ENCODE data around the gene CHRNE.

The CHRNE gene

DNA sequence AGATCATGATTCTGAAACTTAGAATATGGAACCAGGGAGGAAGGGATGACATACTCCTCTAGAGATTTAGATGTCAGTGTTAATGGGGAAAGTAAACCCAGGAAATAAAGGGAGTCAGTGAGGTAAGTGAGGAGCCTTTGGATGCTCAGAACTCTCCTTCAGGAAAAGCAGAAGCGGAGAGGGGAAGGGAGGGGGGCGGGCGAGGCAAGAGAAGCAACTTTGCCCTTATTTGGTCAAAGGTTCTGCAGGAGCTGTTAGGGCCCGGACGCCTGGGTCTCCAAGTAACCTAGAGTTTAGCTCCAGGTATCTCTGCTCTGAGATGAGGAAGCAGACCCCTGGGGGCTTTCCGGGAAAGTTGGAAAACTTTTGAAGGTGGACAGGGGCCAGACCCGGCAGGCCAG is 44.1 kb upstream of the CHRNE start:
- Histone ChIP-seq H2AFZ (ENCODE audit: low read depth) (no peak overlapping the region), H3K9ac (no peak overlapping the region; the same call in 1 of the 2 replicates), H3K79me2 (ENCODE audit: insufficient read depth, low read depth) (peaks cover 8% of the 10 kb centered on the region; the same call in 1 of the 2 replicates), H3K27me3 (ENCODE audit: insufficient read depth, low read depth) (no peaks in the 10 kb centered on the region), H3K4me2 (no peak overlapping the region), H3K4me3 (IDR thresholded peaks at IDR 0.05; ENCODE audit: insufficient read depth, low read depth, low read length) (no peak overlapping the region), H3K36me3 (ENCODE audit: insufficient read depth) (no peaks in the 10 kb centered on the region), H3K4me1 (ENCODE audit: low read depth, poor library complexity, severe bottlenecking) (no peaks in the 10 kb centered on the region), H3K27ac (no peak overlapping the region), H4K20me1 (ENCODE audit: insufficient read depth) (no peaks in the 10 kb centered on the region)
- TF ChIP-seq, protein P1, sequence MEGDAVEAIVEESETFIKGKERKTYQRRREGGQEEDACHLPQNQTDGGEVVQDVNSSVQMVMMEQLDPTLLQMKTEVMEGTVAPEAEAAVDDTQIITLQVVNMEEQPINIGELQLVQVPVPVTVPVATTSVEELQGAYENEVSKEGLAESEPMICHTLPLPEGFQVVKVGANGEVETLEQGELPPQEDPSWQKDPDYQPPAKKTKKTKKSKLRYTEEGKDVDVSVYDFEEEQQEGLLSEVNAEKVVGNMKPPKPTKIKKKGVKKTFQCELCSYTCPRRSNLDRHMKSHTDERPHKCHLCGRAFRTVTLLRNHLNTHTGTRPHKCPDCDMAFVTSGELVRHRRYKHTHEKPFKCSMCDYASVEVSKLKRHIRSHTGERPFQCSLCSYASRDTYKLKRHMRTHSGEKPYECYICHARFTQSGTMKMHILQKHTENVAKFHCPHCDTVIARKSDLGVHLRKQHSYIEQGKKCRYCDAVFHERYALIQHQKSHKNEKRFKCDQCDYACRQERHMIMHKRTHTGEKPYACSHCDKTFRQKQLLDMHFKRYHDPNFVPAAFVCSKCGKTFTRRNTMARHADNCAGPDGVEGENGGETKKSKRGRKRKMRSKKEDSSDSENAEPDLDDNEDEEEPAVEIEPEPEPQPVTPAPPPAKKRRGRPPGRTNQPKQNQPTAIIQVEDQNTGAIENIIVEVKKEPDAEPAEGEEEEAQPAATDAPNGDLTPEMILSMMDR (conservative IDR thresholded peaks at IDR 0.05; ENCODE audit: low read depth, low read length): no peak

DNA sequence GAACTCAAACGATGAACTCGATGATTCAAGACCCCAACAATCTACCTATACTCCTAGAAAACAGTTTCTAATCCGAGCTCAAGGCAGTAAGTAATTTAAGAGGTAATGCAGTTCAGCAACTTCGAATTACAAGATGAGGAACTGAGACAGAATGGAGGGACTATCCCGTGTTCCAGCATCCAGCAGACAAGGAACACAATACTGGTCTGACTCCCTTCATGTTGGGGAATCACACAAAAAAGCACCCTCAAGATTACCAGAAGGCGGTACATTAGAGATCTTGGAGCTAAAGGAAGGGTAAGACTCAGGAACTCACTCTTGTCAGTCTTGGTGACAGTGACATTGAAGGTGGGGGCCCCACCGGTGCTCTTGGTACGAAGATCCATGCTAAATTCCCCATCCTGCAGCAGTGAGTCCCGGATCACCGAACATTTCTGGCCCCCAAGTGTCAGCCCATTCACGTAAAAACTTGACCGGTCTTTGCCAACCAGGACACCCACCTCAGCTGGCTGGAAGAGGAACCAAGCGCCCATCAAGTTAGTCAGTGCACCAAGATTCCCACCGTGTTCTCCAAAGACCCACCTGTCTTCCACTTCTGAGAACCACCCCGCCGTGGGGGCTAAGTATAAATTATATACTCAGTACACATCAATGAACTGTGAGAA is 43.5 kb upstream of the CHRNE start:
- H3K9ac ChIP-seq: no peak overlapping the region; the same call in 1 of the 2 replicates
- no peak overlapping the region for H2AFZ ChIP-seq (ENCODE audit: low read depth)
- TF ChIP-seq, protein P1 (conservative IDR thresholded peaks at IDR 0.05; ENCODE audit: low read depth, low read length): no peak
- no peak overlapping the region for H3K4me3 ChIP-seq (IDR thresholded peaks at IDR 0.05; ENCODE audit: insufficient read depth, low read depth, low read length)
- H3K4me2 ChIP-seq: no peak overlapping the region
- no peaks in the 10 kb centered on the region for H3K27me3 ChIP-seq (ENCODE audit: insufficient read depth, low read depth)
- H3K36me3 ChIP-seq (ENCODE audit: insufficient read depth): no peaks in the 10 kb centered on the region
- peaks cover 8% of the 10 kb centered on the region; the same call in 1 of the 2 replicates for H3K79me2 ChIP-seq (ENCODE audit: insufficient read depth, low read depth)
- no peaks in the 10 kb centered on the region for H4K20me1 ChIP-seq (ENCODE audit: insufficient read depth)
- H3K27ac ChIP-seq: no peak overlapping the region
- H3K4me1 ChIP-seq (ENCODE audit: low read depth, poor library complexity, severe bottlenecking): no peaks in the 10 kb centered on the region

DNA sequence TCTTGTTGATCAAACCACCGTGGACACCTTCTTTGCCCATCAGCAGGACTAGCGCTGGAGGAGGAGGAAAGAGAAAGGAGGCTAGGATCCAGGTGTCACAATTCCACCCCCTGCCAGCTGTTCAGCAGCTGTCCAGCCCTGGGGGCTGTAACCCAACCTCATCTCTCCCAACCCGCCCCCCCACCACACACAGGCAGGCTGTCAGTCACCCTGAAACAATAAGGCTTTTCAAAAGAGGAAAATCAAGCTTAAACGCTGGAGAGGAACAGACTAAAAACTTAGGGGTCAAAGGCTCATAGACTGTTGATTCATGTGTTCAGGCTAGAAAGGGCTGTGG is 43.0 kb upstream of the CHRNE start:
- no peaks in the 10 kb centered on the region for H3K4me1 ChIP-seq (ENCODE audit: low read depth, poor library complexity, severe bottlenecking)

DNA sequence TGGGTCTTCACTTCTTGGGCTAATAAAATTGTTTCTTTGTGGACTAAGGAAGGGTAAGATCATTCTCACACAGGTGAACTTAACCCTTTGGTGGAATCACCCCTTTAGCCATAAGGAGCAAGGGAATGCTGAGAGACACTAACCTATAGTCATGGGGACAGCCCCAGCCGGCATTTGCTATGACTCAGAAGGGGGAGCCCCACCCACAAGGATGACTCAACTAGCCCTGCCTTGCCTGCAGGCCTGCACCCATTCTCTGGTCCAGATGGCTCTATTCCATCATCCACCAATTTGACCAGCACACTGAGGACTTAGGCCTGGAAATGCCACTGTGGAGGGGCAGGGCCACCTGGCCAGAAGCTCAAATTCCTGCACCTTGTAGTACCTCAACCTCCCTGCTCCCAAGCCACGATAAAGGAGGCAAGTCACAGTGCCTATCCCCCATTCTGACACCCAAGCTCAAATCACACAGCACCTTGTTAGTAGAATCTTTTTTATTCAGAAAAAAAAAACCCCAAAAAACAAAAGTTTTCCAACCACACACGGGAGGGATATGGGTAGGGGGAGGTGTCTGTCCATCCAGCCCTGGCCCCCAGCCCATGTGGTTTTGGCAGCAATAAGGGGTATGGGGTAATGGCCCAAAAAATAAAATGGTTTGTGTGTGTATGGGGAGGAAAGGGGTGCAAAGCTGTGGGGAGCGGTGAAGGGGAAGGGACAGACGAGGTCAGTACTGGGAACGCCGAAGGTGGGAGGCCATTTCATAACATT is 42.5 kb upstream of the CHRNE start:
- Histone ChIP-seq H3K9ac (no peak overlapping the region), H3K36me3 (ENCODE audit: insufficient read depth) (no peaks in the 10 kb centered on the region), H2AFZ (ENCODE audit: low read depth) (no peak overlapping the region), H3K4me1 (ENCODE audit: low read depth, poor library complexity, severe bottlenecking) (no peaks in the 10 kb centered on the region), H3K79me2 (ENCODE audit: insufficient read depth, low read depth) (peaks cover 8% of the 10 kb centered on the region; the same call in 1 of the 2 replicates), H3K27me3 (ENCODE audit: insufficient read depth, low read depth) (no peaks in the 10 kb centered on the region), H3K27ac (no peak overlapping the region; the same call in 1 of the 2 replicates), H4K20me1 (ENCODE audit: insufficient read depth) (no peaks in the 10 kb centered on the region), H3K4me3 (IDR thresholded peaks at IDR 0.05; ENCODE audit: insufficient read depth, low read depth, low read length) (no peak overlapping the region), H3K4me2 (no peak overlapping the region)
- TF ChIP-seq, protein P1 (conservative IDR thresholded peaks at IDR 0.05; ENCODE audit: low read depth, low read length): no peak

More for the DNA sequence above, 43.0 kb upstream of the CHRNE start:
- Histone ChIP-seq H4K20me1 (ENCODE audit: insufficient read depth) (no peaks in the 10 kb centered on the region), H3K36me3 (ENCODE audit: insufficient read depth) (no peaks in the 10 kb centered on the region), H3K9ac (no peak overlapping the region), H3K79me2 (ENCODE audit: insufficient read depth, low read depth) (peaks cover 8% of the 10 kb centered on the region; the same call in 1 of the 2 replicates), H3K27ac (no peak overlapping the region), H3K27me3 (ENCODE audit: insufficient read depth, low read depth) (no peaks in the 10 kb centered on the region), H3K4me2 (no peak overlapping the region), H3K4me3 (IDR thresholded peaks at IDR 0.05; ENCODE audit: insufficient read depth, low read depth, low read length) (no peak overlapping the region), H2AFZ (ENCODE audit: low read depth) (no peak overlapping the region)
- TF ChIP-seq, protein P1 (conservative IDR thresholded peaks at IDR 0.05; ENCODE audit: low read depth, low read length): no peak
